ENCODE measurements around the gene MAPK4. TPM values are rescaled to one million over a fixed set of nuclear protein-coding genes. Genes with fewer than 3 reads are reported as not detected.
"Not testable (repeated sequence)": the region's sequence is repeated elsewhere in the genome, so short reads cannot be mapped to it uniquely, and the experiment has no call there.

Gene MAPK4
- total and polyA plus RNA-seq, 2 of the 4 experiments (the other 2 are of a cell fraction) = not detected

DNA sequence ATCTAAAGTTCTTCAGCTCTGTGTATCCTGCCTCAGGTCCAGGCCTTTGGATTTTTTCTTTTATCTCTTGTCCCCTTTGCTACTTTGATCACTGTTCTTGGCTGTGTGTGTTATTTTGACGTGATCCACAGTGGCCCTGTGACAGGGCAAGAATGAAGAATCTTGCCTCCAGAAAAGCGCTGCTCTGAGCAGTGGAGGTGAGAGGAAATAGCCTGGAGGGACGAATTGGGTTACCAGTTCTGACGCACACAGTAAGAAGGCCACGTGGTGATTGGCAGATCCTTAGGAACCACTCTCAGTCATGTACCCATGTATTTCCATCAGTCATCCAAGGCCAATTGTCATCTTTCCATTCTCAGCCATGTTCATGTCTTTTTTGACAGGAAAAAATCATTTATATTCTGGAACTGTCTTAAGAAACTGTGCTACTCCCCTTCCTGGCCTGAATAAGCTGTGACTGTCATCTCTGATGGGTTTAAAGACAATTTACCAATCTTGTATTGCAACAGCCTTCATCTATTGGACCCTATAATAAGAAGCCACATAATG, 47.6 kb downstream of the MAPK4 start:
- CTCF ChIA-PET = no interaction called here

DNA sequence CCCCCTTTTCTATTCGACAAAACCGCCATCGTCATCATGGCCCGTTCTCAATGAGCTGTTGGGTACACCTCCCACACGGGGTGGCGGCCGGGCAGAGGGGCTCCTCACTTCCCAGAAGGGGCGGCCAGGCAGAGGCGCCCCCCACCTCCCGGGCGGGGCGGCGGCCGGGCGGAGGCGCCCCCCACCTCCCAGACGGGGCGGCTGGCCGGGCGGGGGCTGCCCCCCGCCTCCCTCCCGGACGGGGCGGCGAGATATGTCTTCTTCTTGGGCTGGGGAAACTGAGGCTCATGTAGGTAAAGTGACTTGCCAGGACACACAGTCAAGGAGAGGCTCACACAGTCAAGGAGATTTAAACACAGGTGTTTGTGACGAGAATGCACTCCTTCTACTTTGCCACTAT, 49.3 kb downstream of the MAPK4 start:
- CTCF ChIA-PET; dilution Hi-C loops (cut with HindIII; ENCODE audit: low sequenced_read_pairs, unreplicated experiment): not testable (repeated sequence)
- 100% methylated on average over 1 of the region's 26 CpGs; no CpG with 5 or more reads in 1 of the 2 experiments for WGBS, 2 experiments (ENCODE audit: extremely low coverage in 2 of 2, insufficient read length in 1 of 2)

More for the DNA sequence above, 47.6 kb downstream of the MAPK4 start:
- Histone ChIP-seq H3K4ac (ENCODE audit: low read depth, low read length) (no peak overlapping the region), H3K9me1 (ENCODE audit: insufficient read depth, low read length) (no peaks in the 10 kb centered on the region), H4K20me1 (ENCODE audit: insufficient read depth, low read length) (no peaks in the 10 kb centered on the region), H3K4me3 (ENCODE audit: insufficient read depth, low read depth, low read length) (no peak overlapping the region), H4K8ac (ENCODE audit: low read depth in 2 of 2, low read length in 2 of 2) (no peak overlapping the region), H3K27me3 (ENCODE audit: control insufficient read depth, insufficient read depth, low read length) (no peaks in the 10 kb centered on the region), H3K56ac (ENCODE audit: extremely low read depth, insufficient read depth, low read length) (no peak overlapping the region), H3K18ac (ENCODE audit: low read depth, low read length) (no peak overlapping the region), H3K36me3 (ENCODE audit: control insufficient read depth, insufficient read depth, low read length) (no peaks in the 10 kb centered on the region), H2BK15ac (ENCODE audit: low read depth, low read length) (no peak overlapping the region), H2AK5ac (ENCODE audit: low read depth, low read length) (no peak overlapping the region), H4K91ac (ENCODE audit: insufficient read depth, low read depth, low read length) (no peak overlapping the region), H2AFZ (replicated peaks; ENCODE audit: low read length, poor library complexity) (no peak overlapping the region), H3K23ac (ENCODE audit: low read depth, low read length) (no peak overlapping the region), H2BK120ac (ENCODE audit: low read depth, low read length) (no peak overlapping the region), H4K5ac (ENCODE audit: low read depth, low read length) (no peak overlapping the region), H3K4me2 (ENCODE audit: low read depth, low read length) (no peak overlapping the region), H2BK5ac (ENCODE audit: low read depth, low read length, poor library complexity, severe bottlenecking) (no peak overlapping the region), H3K79me1 (ENCODE audit: low read depth in 1 of 2, low read length in 2 of 2) (no peaks in the 10 kb centered on the region), H2AK9ac (replicated peaks; ENCODE audit: low read depth, low read length, poor library complexity) (no peak overlapping the region), H3K27ac (ENCODE audit: insufficient read depth, low read length) (no peak overlapping the region), H3K9ac (ENCODE audit: low read depth, low read length) (no peak overlapping the region), H2BK20ac (ENCODE audit: low read depth, low read length) (no peak overlapping the region), H3K4me1 (ENCODE audit: control insufficient read depth, insufficient read depth, low read length) (no peaks in the 10 kb centered on the region), H3K9me3 (ENCODE audit: control insufficient read depth, insufficient read depth, low read length) (no peaks in the 10 kb centered on the region), H3K14ac (replicated peaks; ENCODE audit: low read depth, low read length) (no peak overlapping the region)
- DNase-seq = no peak
- in situ Hi-C loops (cut with MboI; ENCODE audit: low sequenced_read_pairs) = no loop called here
- ATAC-seq (ENCODE audit: low read depth) = no peak
- BruUV-seq (replicated peaks) = no TSS peak
- dilution Hi-C loops (cut with HindIII; ENCODE audit: low sequenced_read_pairs, unreplicated experiment) = no loop called here
- 24% methylated on average over 3 of the region's 5 CpGs; no CpG with 5 or more reads in 1 of the 2 experiments for WGBS, 2 experiments (ENCODE audit: extremely low coverage in 2 of 2, insufficient read length in 1 of 2)
- POLR2A ChIA-PET (ENCODE audit: unreplicated experiment) = no interaction called here
- TF ChIP-seq MAZ (IDR thresholded peaks at IDR 0.05; ENCODE audit: borderline replicate concordance, low read depth, low read length) (no peak), CEBPB (IDR thresholded peaks at IDR 0.05; ENCODE audit: low read depth, low read length) (no peak), BHLHE40 (IDR thresholded peaks at IDR 0.05; ENCODE audit: low read depth, low read length) (no peak), FOS (IDR thresholded peaks at IDR 0.05; ENCODE audit: low read depth, low read length) (no peak)
- intact Hi-C loops (cut with micrococcal nuclease) = no loop called here

More for the DNA sequence above, 49.3 kb downstream of the MAPK4 start:
- H3K18ac ChIP-seq (ENCODE audit: low read depth, low read length); H2AFZ ChIP-seq (replicated peaks; ENCODE audit: low read length, poor library complexity); DNase-seq; H2AK5ac ChIP-seq (ENCODE audit: low read depth, low read length); H3K4ac ChIP-seq (ENCODE audit: low read depth, low read length); H4K20me1 ChIP-seq (ENCODE audit: insufficient read depth, low read length); H2BK15ac ChIP-seq (ENCODE audit: low read depth, low read length); H3K23ac ChIP-seq (ENCODE audit: low read depth, low read length); BruUV-seq (replicated peaks); H3K56ac ChIP-seq (ENCODE audit: extremely low read depth, insufficient read depth, low read length); H2BK5ac ChIP-seq (ENCODE audit: low read depth, low read length, poor library complexity, severe bottlenecking); H3K36me3 ChIP-seq (ENCODE audit: control insufficient read depth, insufficient read depth, low read length); H2BK20ac ChIP-seq (ENCODE audit: low read depth, low read length); H3K9me1 ChIP-seq (ENCODE audit: insufficient read depth, low read length); ATAC-seq (ENCODE audit: low read depth); H3K79me1 ChIP-seq (ENCODE audit: low read depth in 1 of 2, low read length in 2 of 2); H3K4me1 ChIP-seq (ENCODE audit: control insufficient read depth, insufficient read depth, low read length); H3K14ac ChIP-seq (replicated peaks; ENCODE audit: low read depth, low read length); H3K9ac ChIP-seq (ENCODE audit: low read depth, low read length); H2BK120ac ChIP-seq (ENCODE audit: low read depth, low read length); H4K91ac ChIP-seq (ENCODE audit: insufficient read depth, low read depth, low read length); H4K5ac ChIP-seq (ENCODE audit: low read depth, low read length); H3K9me3 ChIP-seq (ENCODE audit: control insufficient read depth, insufficient read depth, low read length); H3K4me2 ChIP-seq (ENCODE audit: low read depth, low read length); in situ Hi-C loops (cut with MboI; ENCODE audit: low sequenced_read_pairs); intact Hi-C loops (cut with micrococcal nuclease); H2AK9ac ChIP-seq (replicated peaks; ENCODE audit: low read depth, low read length, poor library complexity); H3K27ac ChIP-seq (ENCODE audit: insufficient read depth, low read length); H3K4me3 ChIP-seq (ENCODE audit: insufficient read depth, low read depth, low read length); H3K27me3 ChIP-seq (ENCODE audit: control insufficient read depth, insufficient read depth, low read length); POLR2A ChIA-PET (ENCODE audit: unreplicated experiment); H4K8ac ChIP-seq (ENCODE audit: low read depth in 2 of 2, low read length in 2 of 2): not testable (repeated sequence)
